Measurements from ENCODE around the gene SMIM29.
"Not testable (repeated sequence)": the region's sequence is repeated elsewhere in the genome, so short reads cannot be mapped to it uniquely, and the experiment has no call there.

DNA sequence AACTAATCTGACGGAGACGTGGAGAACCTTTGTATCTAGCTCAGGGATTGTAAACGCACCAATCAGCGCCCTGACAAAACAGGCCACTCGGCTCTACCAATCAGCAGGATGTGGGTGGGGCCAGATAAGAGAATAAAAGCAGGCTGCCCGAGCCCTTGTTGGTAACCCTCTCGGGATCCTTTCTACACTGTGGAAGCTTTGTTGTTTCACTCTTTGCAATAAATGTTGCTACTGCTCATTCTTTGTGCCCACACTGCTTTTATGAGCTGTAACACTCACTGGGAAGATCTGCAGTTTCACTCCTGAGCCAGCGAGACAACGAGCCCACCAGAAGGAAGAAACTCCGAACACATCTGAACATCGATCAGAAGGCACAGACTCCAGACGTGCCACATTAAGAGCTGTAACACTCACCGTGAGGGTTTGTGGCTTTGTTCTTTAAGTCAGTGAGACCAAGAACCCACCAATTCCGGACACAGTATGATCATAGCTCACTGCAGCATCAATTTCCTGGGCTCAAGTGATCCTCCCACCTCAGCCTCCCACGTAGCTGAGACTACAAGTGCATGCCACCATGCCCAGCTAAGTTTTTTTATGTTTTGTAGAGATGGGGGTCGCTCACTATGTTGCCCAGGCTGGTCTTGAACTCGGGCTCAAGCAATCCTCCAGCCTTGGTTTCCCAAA, 21.0 kb upstream of the SMIM29 start:
- TF ChIP-seq, protein P1, sequence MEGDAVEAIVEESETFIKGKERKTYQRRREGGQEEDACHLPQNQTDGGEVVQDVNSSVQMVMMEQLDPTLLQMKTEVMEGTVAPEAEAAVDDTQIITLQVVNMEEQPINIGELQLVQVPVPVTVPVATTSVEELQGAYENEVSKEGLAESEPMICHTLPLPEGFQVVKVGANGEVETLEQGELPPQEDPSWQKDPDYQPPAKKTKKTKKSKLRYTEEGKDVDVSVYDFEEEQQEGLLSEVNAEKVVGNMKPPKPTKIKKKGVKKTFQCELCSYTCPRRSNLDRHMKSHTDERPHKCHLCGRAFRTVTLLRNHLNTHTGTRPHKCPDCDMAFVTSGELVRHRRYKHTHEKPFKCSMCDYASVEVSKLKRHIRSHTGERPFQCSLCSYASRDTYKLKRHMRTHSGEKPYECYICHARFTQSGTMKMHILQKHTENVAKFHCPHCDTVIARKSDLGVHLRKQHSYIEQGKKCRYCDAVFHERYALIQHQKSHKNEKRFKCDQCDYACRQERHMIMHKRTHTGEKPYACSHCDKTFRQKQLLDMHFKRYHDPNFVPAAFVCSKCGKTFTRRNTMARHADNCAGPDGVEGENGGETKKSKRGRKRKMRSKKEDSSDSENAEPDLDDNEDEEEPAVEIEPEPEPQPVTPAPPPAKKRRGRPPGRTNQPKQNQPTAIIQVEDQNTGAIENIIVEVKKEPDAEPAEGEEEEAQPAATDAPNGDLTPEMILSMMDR (optimal IDR thresholded peaks at IDR 0.05 in 1 of 3, IDR thresholded peaks at IDR 0.05 in 1 of 3, conservative IDR thresholded peaks at IDR 0.05 in 1 of 3; ENCODE audit: extremely low read depth in 1 of 3, insufficient read depth in 2 of 3, low read length in 3 of 3) = not testable (repeated sequence)
- TF ChIP-seq EZH2 (IDR thresholded peaks at IDR 0.05; ENCODE audit: low read length) = not testable (repeated sequence)
